CD4-positive, alpha-beta T cell treated with Interleukin-4 for 4 hours (primary cell): ENCODE results near the gene PDZD7.

ENCODE experiments used
- DNase-seq: peaks from one replicate; pipeline ENCODE4 v3.0.0-alpha.2; 2020

PDZD7 gene

GRCh38 chr10:101000127-101000914 is 30.6 kb downstream of the PDZD7 start:
- no peak for DNase-seq

DNA sequence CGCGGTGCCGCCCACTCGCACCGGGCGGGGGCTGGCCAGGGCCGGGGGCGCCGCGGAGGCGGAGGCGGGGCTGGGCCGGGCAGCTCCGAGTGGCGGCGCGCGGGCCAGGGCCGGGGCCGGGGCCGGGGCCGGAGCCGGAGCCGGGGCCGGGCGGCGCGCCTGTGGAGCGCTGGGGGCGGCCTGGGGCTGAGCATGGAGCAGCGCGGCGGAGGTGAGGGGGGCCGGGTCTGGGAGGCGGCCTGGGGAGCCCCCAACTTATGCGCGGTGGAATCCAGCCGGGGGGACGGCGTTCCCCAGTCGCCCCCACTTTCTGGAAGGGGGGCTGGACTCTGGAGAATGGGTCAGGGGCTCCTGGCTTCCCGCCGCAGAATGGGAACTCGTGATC is 31.2 kb downstream of the PDZD7 start, which contains the start of gene LZTS2:
TSS of gene LZTS2 (plus strand) at position 67 of the 385 bp plus-strand sequence. CDS start 2,731 bp downstream, outside the sequence.
- no peak for DNase-seq

GRCh38 chr10:100998991-100999741 is 31.8 kb downstream of the PDZD7 start:
- peak; percentile 56 for DNase-seq

DNA sequence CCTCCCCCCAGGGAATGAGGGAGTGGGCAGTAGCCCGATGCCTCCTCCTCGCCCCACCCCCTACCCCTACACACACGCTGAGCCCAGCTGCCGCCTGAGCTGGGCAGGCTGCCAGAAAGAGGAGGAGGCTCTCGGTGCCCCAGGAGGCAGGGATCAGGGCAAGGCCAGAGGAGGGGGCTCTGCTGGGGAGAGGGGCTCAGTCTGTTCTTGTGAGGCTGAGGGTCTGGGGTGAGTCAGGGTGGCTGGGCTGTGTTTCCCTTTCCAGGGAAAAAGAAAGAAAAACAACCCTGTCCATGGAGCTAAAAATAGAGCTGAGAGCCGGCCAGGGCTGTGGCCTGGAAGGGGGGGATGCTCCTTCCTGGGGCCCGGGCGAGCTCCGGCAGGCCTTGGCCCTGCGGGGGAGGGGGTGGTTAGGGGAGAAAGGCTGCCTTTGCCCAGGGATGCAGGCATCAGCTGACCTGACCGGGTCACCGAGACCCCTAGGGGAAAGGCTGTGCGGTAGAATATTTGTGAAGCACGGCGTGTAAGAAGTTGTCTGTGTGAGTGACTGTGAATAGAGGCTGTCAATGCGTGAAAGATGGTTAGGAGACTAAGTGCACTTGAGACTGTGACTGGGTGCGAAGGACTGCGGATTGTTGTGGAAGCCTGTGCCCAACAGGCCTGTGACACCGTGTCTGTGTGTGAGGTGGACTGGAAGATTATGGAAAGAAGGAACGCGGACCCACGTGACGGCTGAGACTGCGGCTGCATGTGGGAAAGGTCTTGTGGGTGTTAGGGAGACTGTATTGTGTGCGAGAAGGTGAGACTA is 32.5 kb downstream of the PDZD7 start:
- peak; percentile 51 for DNase-seq

DNA sequence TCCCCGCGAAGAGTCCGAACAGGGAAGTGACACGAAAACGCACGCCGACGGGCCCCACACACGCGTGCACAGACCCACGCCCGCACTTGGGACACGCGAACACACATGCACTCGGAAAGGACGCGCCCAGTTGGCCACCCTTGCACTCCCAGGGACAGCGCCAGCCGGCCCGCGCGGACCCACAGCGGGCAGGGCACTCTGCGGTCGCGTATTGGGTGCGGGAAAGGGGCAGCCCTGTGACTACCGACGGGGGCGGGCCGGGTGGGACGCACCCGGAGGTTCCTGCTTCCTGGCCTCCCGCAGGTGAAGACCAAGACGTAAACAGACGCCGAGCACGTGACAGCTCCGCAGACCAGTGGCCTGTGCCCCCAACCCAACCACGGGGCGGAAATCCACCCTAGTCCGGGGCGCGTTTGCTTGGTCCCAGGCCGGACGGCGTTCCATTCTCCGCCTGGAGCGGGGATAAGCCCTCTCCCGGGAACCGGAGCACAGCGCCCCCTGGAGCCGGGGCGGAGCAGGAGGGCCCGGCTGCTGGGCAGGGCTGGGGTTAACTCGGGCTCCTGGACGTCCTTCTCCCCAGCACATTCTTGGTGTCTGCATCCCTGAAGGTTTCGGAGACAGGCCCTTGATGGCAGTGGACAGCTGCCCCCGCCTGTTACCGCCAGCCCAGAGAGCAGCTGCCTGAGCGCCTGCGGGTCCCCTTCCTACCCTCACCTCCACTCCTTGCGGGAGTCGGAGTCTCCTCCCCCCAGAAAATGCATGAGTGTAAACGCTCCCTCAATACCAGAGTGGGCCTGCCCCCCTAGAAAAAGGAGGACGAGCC is 33.4 kb downstream of the PDZD7 start:
- peak; percentile 59 for DNase-seq

- peak; percentile 10 for DNase-seq
Observed at GRCh38 chr10:100996678-100997359, 34.1 kb downstream of the PDZD7 start.

- DNase-seq = no peak
Observed at GRCh38 chr10:100995181-100995580, 35.7 kb downstream of the PDZD7 start.

DNA sequence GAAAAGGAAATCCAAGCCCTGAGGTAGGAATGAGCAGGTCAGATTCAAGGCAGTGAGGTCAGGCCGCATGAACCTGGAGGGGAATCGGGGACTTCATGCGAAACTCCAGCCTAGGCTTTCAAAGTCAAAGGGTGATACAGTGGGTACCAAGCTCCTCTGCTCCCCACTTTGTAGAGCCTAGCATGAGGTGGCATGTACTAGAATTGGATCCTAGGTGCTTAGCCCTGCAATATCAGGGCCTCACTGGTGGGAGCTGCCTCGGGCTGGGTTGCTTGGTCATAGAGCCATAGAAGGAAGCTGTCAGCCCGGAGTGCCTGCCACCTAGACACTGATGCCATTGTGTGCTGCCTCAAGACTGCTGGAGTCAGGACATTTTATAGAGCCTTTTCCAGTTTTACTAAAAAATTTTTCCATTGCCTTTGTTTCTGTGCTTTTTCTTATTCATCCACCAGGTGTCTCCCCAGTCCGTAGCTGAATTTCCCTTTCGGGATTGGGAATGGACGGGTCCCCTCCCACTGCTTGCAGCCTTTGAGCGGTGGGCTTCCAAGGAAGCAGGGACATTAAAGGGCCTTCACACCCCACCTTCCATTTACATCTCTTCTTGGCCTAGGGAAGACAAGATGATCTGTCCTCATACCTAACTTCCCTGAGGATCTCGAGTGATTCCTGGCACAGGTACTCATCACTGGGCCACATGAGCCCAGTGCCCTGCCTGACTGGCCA is 36.8 kb downstream of the PDZD7 start:
- DNase-seq = no peak

DNA sequence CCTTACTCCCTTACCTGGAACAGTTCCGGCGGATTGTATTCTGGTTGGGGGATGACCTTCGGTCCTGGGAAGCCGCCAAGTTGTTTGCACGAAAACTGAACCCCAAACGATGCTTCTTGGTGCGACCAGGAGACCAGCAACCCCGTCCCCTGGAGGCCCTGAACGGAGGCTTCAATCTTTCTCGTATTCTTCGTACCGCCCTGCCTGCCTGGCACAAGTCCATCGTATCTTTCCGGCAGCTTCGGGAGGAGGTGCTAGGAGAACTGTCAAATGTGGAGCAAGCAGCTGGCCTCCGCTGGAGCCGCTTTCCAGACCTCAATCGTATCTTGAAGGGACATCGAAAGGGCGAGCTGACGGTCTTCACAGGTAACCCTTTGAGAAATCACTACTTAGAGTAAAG is 41.8 kb downstream of the PDZD7 start:
- no peak for DNase-seq

- DNase-seq = no peak
Observed at GRCh38 chr10:100988166-100988565, 42.8 kb downstream of the PDZD7 start.

GRCh38 chr10:100987685-100988049 is 43.3 kb downstream of the PDZD7 start:
- no peak for DNase-seq

DNA sequence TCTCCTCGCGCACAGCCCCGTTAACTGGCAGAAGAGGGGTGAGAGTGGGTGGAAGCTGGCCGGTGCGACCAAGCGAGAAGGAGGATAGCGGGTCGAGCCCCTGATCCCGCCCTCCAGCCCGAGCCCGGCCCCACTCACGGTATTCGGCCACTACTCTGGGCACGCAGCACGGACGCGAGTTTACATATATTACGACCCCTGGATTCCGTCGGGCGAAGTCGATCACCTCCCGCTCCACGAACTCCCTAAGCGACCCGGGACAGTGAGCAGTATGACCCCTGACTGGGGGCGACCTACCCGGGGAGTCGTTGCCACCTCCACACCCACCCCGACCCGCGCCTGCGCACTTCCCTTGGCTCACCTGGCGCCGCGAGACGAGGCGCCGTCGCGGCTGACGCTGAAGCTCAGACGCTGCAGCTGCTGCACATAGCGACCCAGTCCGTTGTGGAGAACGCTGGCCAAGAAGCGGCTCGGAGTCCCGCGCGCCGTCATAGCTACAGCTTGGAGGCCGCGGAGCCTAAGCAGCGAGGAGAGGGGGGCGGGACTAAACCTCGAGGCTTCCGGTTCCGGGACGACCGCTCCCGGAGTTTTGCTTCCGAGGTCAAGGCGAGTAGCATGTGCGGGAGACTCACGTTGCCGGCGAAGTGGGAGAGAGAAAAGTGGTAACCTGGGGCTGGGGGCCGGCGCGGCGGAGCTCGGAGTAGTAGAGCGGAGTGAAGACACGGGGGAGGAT is 43.8 kb downstream of the PDZD7 start, which contains the start of the genes MRPL43 and TWNK:
TSS of gene MRPL43 (minus strand) at position 546 of the 733 bp plus-strand sequence. CDS start at position 492, 54 bp downstream.
TSS of gene TWNK (plus strand) at position 592 of the 733 bp plus-strand sequence. CDS start 668 bp downstream, outside the sequence.
- peak; percentile 81 for DNase-seq

GRCh38 chr10:100986623-100986951 is 44.3 kb downstream of the PDZD7 start:
- no peak for DNase-seq

DNA sequence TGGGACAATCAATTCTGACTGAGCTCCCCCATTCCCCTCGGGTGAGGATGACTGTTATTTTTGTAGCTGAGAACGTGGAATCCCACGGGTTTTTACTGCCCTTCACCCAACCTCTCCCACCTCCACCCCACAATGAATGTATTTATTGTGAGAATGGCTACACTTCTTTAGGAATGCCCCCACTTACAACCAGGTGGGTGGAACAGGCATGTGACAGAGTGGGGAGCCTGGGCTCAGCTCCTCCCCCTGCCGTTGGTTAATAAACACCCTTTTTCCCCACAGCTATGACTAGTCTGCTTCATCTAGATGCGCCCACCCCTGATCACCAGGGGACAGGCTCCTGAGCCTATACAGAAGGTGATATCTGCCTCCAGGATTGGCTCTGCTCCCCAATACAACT is 45.6 kb downstream of the PDZD7 start:
- DNase-seq = no peak

DNA sequence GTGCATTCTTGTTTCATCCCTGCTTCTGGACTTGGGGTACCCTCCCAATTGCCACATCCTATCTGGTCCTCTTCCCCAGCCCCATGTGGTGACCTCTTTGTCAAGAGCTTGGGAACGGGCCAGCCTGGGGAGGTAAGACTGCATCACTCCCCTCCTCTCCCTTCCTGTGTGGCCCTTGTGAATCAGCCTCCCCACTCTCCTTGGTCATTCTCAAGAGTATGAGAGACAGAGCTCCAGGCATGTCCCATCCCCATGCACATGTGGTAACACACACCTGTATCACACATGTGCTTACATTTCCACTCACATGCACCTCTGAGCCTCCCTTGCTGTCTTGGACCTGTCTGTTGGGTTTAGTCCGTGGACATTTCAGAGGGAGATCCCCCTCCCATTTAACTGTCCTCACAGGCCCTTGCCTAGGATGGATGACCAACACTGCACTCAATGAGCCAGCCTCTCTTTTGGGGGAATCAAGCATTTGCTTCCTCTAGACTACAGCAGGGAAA is 46.2 kb downstream of the PDZD7 start:
- DNase-seq = no peak

- no peak for DNase-seq
Observed at GRCh38 chr10:100983868-100984671, 46.9 kb downstream of the PDZD7 start.

- no peak for DNase-seq
Observed at GRCh38 chr10:100982916-100983830, 47.8 kb downstream of the PDZD7 start.

DNA sequence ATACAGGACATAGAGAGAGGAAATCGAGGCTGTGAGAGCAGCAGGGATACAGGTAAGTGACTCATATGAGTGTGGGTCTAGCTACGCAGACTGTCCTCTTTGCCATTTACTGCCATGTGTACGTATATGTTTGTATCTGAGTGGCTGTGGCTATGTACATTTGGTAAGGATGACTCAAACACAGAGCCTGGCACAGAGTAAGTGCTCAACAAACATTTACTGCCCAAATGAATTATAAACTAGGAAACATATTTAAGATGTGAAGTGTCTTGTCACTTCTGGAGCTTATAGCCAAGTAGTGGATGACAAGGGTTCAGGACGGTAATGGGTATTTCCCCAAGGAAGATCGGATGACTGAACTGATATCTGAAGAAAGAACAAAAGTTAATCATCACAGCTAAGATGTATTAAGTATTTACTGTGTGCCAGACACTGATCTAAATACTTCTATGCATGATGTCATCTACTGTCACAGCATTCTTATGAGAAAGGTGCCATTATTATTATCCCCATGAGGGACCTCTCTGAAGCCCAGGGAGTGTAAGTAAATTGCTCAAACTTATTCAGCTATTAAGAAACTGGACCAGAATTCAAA is 49.7 kb downstream of the PDZD7 start:
- no peak for DNase-seq
